Mesenchymal stem cell (in vitro differentiated cells and primary cell): ENCODE results near the gene TAF4.

Experiments
- DNase-seq: peaks from one replicate; pipeline ENCODE4 v3.0.0-alpha.2; 2013
- H2AFZ ChIP-seq: one replicate; pipeline ENCODE4 v1.6.1; 2013; ENCODE audit warnings: low read depth, mild to moderate bottlenecking, control low read depth, inconsistent platforms, low read length, moderate library complexity
- H2AK5ac ChIP-seq: 2 replicates; pipeline ENCODE4 v1.6.1; 2013; ENCODE audit warnings: low read length, moderate library complexity, mild to moderate bottlenecking, inconsistent platforms; ENCODE audit not compliant: severe bottlenecking
- H2BK120ac ChIP-seq: one replicate; pipeline ENCODE4 v1.6.1; 2013; ENCODE audit warnings: low read depth, mild to moderate bottlenecking, inconsistent platforms, low read length, moderate library complexity
- H2BK12ac ChIP-seq, 2 experiments: one replicate each; pipeline ENCODE4 v1.6.1; 2013; ENCODE audit warnings: inconsistent platforms in 2 of 2, low read length in 2 of 2, mild to moderate bottlenecking in 2 of 2, moderate library complexity in 2 of 2, control low read depth in 1 of 2
- H2BK15ac ChIP-seq: one replicate; pipeline ENCODE4 v1.6.1; 2013; ENCODE audit warnings: mild to moderate bottlenecking, low read depth, inconsistent platforms; ENCODE audit not compliant: poor library complexity, severe bottlenecking
- H2BK5ac ChIP-seq: 2 replicates; pipeline ENCODE4 v1.6.1; 2013; ENCODE audit warnings: low read depth, mild to moderate bottlenecking, low read length, control low read depth, inconsistent platforms; ENCODE audit not compliant: poor library complexity, severe bottlenecking
- H3K14ac ChIP-seq, 2 experiments: one replicate each; pipeline ENCODE4 v1.6.1; 2013; ENCODE audit warnings: inconsistent platforms in 2 of 2, low read length in 2 of 2, control low read depth in 1 of 2, mild to moderate bottlenecking in 1 of 2, moderate library complexity in 1 of 2
- H3K18ac ChIP-seq, 2 experiments: one replicate each; pipeline ENCODE4 v1.6.1; 2013; ENCODE audit warnings: inconsistent platforms in 2 of 2, low read length in 2 of 2, control low read depth in 1 of 2, low read depth in 1 of 2, mild to moderate bottlenecking in 1 of 2
- H3K23ac ChIP-seq, 2 experiments: one replicate each; pipeline ENCODE4 v1.6.1; 2013; ENCODE audit warnings: inconsistent platforms in 2 of 2, low read length in 2 of 2, mild to moderate bottlenecking in 2 of 2, moderate library complexity in 2 of 2, control low read depth in 1 of 2
- H3K27ac ChIP-seq: 2 replicates; pipeline ENCODE4 v1.5.1; 2013; ENCODE audit warnings: mild to moderate bottlenecking, moderate library complexity, low read length, control low read depth, inconsistent platforms; ENCODE audit not compliant: poor library complexity, severe bottlenecking
- H3K27me3 ChIP-seq, 2 experiments: 2 replicates each; pipeline versions ENCODE4 v1.6.1 to v1.7.0; 2013; ENCODE audit warnings: low read length in 2 of 2, mild to moderate bottlenecking in 2 of 2, moderate library complexity in 2 of 2, control low read depth in 1 of 2, inconsistent platforms in 1 of 2; ENCODE audit not compliant: control insufficient read depth in 1 of 2, insufficient read depth in 1 of 2
- H3K36me3 ChIP-seq, 2 experiments: 2 replicates each; pipeline versions ENCODE4 v1.6.1 to v1.7.0; 2013; ENCODE audit warnings: low read length in 2 of 2, control low read depth in 1 of 2, inconsistent platforms in 1 of 2, low read depth in 1 of 2, mild to moderate bottlenecking in 1 of 2; ENCODE audit not compliant: insufficient read depth in 2 of 2, control insufficient read depth in 1 of 2
- H3K4ac ChIP-seq, 2 experiments: one replicate each; pipeline ENCODE4 v1.6.1; 2013; ENCODE audit warnings: inconsistent platforms in 2 of 2, low read length in 2 of 2, mild to moderate bottlenecking in 2 of 2, moderate library complexity in 2 of 2, control low read depth in 1 of 2, low read depth in 1 of 2
- H3K4me1 ChIP-seq: 2 replicates; pipeline ENCODE4 v1.6.1; 2013; ENCODE audit warnings: low read depth, low read length, control low read depth; ENCODE audit not compliant: control insufficient read depth, insufficient read depth
- H3K4me2 ChIP-seq: 2 replicates; pipeline ENCODE4 v1.6.1; 2013; ENCODE audit warnings: low read length, mild to moderate bottlenecking, inconsistent platforms; ENCODE audit not compliant: poor library complexity, severe bottlenecking
- H3K4me3 ChIP-seq, 2 experiments: 2 replicates each; pipeline versions ENCODE4 v1.5.1 to v1.7.0; 2013; ENCODE audit warnings: low read length in 2 of 2, mild to moderate bottlenecking in 2 of 2, control low read depth in 1 of 2, low read depth in 1 of 2; ENCODE audit not compliant: insufficient read depth in 1 of 2
- H3K79me1 ChIP-seq: replicated peaks from 2 replicates; pipeline ENCODE4 v1.6.1; 2013; ENCODE audit warnings: mild to moderate bottlenecking, control low read depth, low read length, inconsistent platforms; ENCODE audit not compliant: poor library complexity, severe bottlenecking
- H3K9ac ChIP-seq: 2 replicates; pipeline ENCODE4 v1.7.0; 2013; ENCODE audit warnings: mild to moderate bottlenecking, low read length, moderate library complexity
- H3K9me3 ChIP-seq: 2 replicates; pipeline ENCODE4 v1.7.0; 2013; ENCODE audit warnings: mild to moderate bottlenecking, low read length; ENCODE audit not compliant: control insufficient read depth
- H4K8ac ChIP-seq: one replicate; pipeline ENCODE4 v1.6.1; 2013; ENCODE audit warnings: inconsistent platforms, mild to moderate bottlenecking, low read length, moderate library complexity
- H4K91ac ChIP-seq: one replicate; pipeline ENCODE4 v1.6.1; 2013; ENCODE audit warnings: mild to moderate bottlenecking, low read length, inconsistent platforms
- whole genome bisulfite sequencing: methylation state at CpG from one replicate; pipeline ENCODE4 v1.1.7; 2013; ENCODE audit warnings: mixed read lengths; 5-methylcytosine and 5-hydroxymethylcytosine counted together

Gene TAF4

GRCh38 chr20:62019144-62019805 is 46.4 kb downstream of the TAF4 start:
- H3K36me3 ChIP-seq: peaks cover 0 to 7% of the 10 kb centered on the region in 2 experiments
- H3K18ac ChIP-seq: no peak overlapping the region
- H3K4me3 ChIP-seq: no peak overlapping the region
- no peak overlapping the region for H4K91ac ChIP-seq
- no peak overlapping the region for H3K27ac ChIP-seq
- no peak overlapping the region for H3K4ac ChIP-seq
- DNase-seq: no peak
- no peak overlapping the region for H3K14ac ChIP-seq
- H2AFZ ChIP-seq: no peak overlapping the region
- no peak overlapping the region for H2AK5ac ChIP-seq
- H2BK15ac ChIP-seq: no peak overlapping the region
- H3K23ac ChIP-seq: no peak overlapping the region
- H3K4me1 ChIP-seq: peaks cover 19% of the 10 kb centered on the region
- no peak overlapping the region for H2BK12ac ChIP-seq
- 96% methylated on average over 13 of the region's 19 CpGs for WGBS
- no peak overlapping the region for H2BK5ac ChIP-seq
- H3K9ac ChIP-seq: no peak overlapping the region
- no peak overlapping the region for H3K4me2 ChIP-seq
- no peaks in the 10 kb centered on the region for H3K9me3 ChIP-seq
- H3K79me1 ChIP-seq: peaks cover 59% of the 10 kb centered on the region
- no peak overlapping the region for H4K8ac ChIP-seq
- no peaks in the 10 kb centered on the region for H3K27me3 ChIP-seq
- H2BK120ac ChIP-seq: no peak overlapping the region

GRCh38 chr20:62018437-62019143 is 47.1 kb downstream of the TAF4 start:
- H2AFZ ChIP-seq: no peak overlapping the region
- H3K14ac ChIP-seq: no peak overlapping the region
- H3K36me3 ChIP-seq: peaks cover 1 to 14% of the 10 kb centered on the region in 2 experiments
- no peak overlapping the region for H2BK120ac ChIP-seq
- no peaks in the 10 kb centered on the region for H3K27me3 ChIP-seq
- H2BK12ac ChIP-seq: no peak overlapping the region
- H3K9me3 ChIP-seq: no peaks in the 10 kb centered on the region
- no peak overlapping the region for H3K4me2 ChIP-seq
- H3K4me3 ChIP-seq: no peak overlapping the region
- H2BK5ac ChIP-seq: no peak overlapping the region
- H3K79me1 ChIP-seq: peaks cover 57% of the 10 kb centered on the region
- H3K4me1 ChIP-seq: peaks cover 19% of the 10 kb centered on the region
- H3K23ac ChIP-seq: no peak overlapping the region
- 93% methylated on average over 22 of the region's 23 CpGs for WGBS
- H3K9ac ChIP-seq: no peak overlapping the region
- H3K4ac ChIP-seq: no peak overlapping the region
- no peak overlapping the region for H3K27ac ChIP-seq
- H3K18ac ChIP-seq: no peak overlapping the region
- no peak overlapping the region for H2BK15ac ChIP-seq
- no peak overlapping the region for H4K8ac ChIP-seq
- DNase-seq: no peak
- no peak overlapping the region for H4K91ac ChIP-seq
- no peak overlapping the region for H2AK5ac ChIP-seq

GRCh38 chr20:62015540-62016288 is 50.0 kb downstream of the TAF4 start:
- no peak for DNase-seq
- H4K91ac ChIP-seq: no peak overlapping the region
- H3K4me3 ChIP-seq: no peak overlapping the region
- H3K4me2 ChIP-seq: no peak overlapping the region
- peaks cover 55% of the 10 kb centered on the region for H3K79me1 ChIP-seq
- no peak overlapping the region for H3K9ac ChIP-seq
- peaks cover 10% of the 10 kb centered on the region for H3K4me1 ChIP-seq
- no peak overlapping the region for H2BK5ac ChIP-seq
- 95% methylated on average over 15 of the region's 24 CpGs for WGBS
- no peak overlapping the region for H2BK12ac ChIP-seq
- no peaks in the 10 kb centered on the region for H3K27me3 ChIP-seq
- no peak overlapping the region for H4K8ac ChIP-seq
- no peak overlapping the region for H2AK5ac ChIP-seq
- no peak overlapping the region for H3K23ac ChIP-seq
- peaks cover 18 to 28% of the 10 kb centered on the region in 2 experiments for H3K36me3 ChIP-seq
- H3K27ac ChIP-seq: no peak overlapping the region
- no peak overlapping the region for H3K18ac ChIP-seq
- H2BK120ac ChIP-seq: no peak overlapping the region
- no peak overlapping the region for H3K14ac ChIP-seq
- H2BK15ac ChIP-seq: no peak overlapping the region
- no peak overlapping the region for H2AFZ ChIP-seq
- H3K9me3 ChIP-seq: no peaks in the 10 kb centered on the region
- H3K4ac ChIP-seq: no peak overlapping the region

- H3K9me3 ChIP-seq: no peaks in the 10 kb centered on the region
- no peak overlapping the region for H2BK12ac ChIP-seq
- H3K36me3 ChIP-seq: peaks cover 18 to 34% of the 10 kb centered on the region in 2 experiments
- H3K14ac ChIP-seq: no peak overlapping the region
- WGBS: 94% methylated on average over 14 of the region's 14 CpGs
- no peak overlapping the region for H3K27ac ChIP-seq
- no peak overlapping the region for H2AFZ ChIP-seq
- no peak overlapping the region for H3K4me3 ChIP-seq
- no peak overlapping the region for H4K91ac ChIP-seq
- H3K18ac ChIP-seq: no peak overlapping the region
- H2AK5ac ChIP-seq: no peak overlapping the region
- H4K8ac ChIP-seq: no peak overlapping the region
- no peaks in the 10 kb centered on the region for H3K27me3 ChIP-seq
- H3K79me1 ChIP-seq: peaks cover 59% of the 10 kb centered on the region
- H2BK5ac ChIP-seq: no peak overlapping the region
- H3K23ac ChIP-seq: no peak overlapping the region
- H2BK120ac ChIP-seq: no peak overlapping the region
- H3K4ac ChIP-seq: no peak overlapping the region
- no peak overlapping the region for H2BK15ac ChIP-seq
- no peak overlapping the region for H3K9ac ChIP-seq
- no peak for DNase-seq
- no peak overlapping the region for H3K4me2 ChIP-seq
- H3K4me1 ChIP-seq: peaks cover 8% of the 10 kb centered on the region
These were observed 50.7 kb downstream of the TAF4 start for GRCh38 chr20:62014889-62015537.
